Activated CD4-positive, alpha-beta T cell treated with anti-CD3 and anti-CD28 coated beads for 1 hour (primary cell): ENCODE measurements around the gene TMEM39A.

Experiments
- DNase-seq: peaks from one replicate; pipeline ENCODE4 v3.0.0-alpha.2; 2020

Gene TMEM39A

DNA sequence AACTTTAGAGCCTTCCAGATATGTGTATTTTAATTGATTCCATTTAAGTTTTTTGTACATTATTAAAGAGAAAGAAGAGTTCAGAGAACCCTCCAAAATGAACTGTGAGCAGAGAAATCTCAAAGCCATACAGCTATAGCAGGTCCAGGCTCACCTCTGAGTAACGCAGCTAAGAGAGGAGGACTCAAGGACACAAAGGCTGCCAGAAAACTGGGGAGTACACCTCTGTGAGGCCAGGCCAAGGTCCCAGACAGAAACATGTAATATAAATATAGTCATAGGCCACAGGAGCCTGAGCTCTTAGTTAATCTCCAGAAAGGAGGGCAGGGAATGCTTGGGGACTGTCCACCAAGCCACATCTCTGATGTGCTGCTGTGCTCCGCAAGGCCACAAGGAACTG, 66.5 kb downstream of the TMEM39A start:
- no peak for DNase-seq

DNA sequence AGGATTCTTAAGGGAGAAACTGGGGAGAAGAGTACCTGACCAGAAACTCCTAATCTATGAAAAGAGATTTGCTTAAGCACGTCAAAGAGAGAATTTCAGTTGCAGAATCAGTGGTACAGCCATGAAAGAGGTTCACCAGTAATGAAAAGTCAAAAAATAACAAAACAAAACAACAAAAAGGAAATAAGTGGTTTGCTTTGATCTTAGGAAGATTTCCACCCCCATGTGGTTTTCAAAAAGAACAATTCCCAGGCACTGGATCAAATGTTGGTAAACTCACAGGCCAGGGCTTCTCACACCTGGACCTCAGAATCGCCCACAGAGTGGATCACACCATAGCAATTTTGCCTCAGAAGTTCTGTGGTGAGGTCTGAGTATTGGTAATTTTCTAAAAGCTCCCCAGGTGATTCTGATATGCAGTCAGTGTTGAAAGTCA, 67.5 kb downstream of the TMEM39A start:
- no peak for DNase-seq

- no peak for DNase-seq
Measured at GRCh38 chr3:119388577-119388976, 74.8 kb downstream of the TMEM39A start.

DNA sequence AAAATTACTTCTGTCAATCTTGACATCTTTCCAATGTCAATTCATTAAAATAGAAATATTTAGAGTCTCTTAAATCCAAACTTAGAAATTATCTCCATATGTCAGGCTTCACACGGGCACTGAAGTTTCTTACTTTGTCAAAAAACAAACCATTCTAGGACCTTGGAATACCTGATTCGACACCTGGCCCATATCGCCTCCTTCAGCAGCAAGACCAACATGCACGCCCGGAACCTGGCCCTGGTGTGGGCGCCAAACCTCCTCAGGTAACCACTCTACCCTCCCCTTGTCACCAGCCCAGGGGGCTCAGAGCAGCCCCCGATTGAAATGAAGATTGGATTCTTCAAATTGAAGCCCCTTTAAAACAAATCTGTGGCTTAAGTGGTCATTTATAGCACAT, 81.3 kb downstream of the TMEM39A start:
- DNase-seq, result no peak

DNA sequence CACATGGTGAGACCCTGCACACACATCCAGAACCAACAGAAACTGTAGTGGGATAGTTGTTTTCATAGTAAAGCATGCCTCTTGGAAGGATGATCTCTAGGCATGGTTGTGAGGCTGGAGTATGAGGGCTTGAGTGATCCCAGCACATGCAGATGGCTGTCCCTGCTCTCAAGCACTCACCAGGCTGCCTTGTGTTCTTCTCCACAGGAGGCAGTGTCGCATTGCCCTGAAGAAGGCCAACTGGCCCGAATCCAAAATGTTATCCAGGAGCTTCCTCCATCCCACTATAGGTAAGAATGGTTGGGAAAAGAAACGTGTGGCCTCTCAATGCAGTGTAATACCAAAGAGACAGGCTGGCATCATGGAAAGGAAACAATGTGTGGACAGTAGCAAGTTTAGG, 82.7 kb downstream of the TMEM39A start:
- no peak for DNase-seq
